Measurements from ENCODE around the gene CERS6.

The CERS6 gene

GRCh38 chr2:168723275-168723899 is 267.3 kb downstream of the CERS6 start:
- DNase-seq (ENCODE audit: low read depth), result no peak
- no peak for TF ChIP-seq CTCF (IDR thresholded peaks at IDR 0.05; ENCODE audit: low read length, missing control alignments)
- H3K4me3 ChIP-seq (replicated peaks; ENCODE audit: low read depth, low read length), result no peak overlapping the region

- no peak for DNase-seq (ENCODE audit: low read depth)
- no peak overlapping the region for H3K4me3 ChIP-seq (replicated peaks; ENCODE audit: low read depth, low read length)
- no peak for TF ChIP-seq CTCF (IDR thresholded peaks at IDR 0.05; ENCODE audit: low read length, missing control alignments)
These were observed 270.3 kb downstream of the CERS6 start for GRCh38 chr2:168726375-168726774.

GRCh38 chr2:168727904-168728470 is 271.9 kb downstream of the CERS6 start:
- no peak for TF ChIP-seq CTCF (IDR thresholded peaks at IDR 0.05; ENCODE audit: low read length, missing control alignments)
- H3K4me3 ChIP-seq (replicated peaks; ENCODE audit: low read depth, low read length), result no peak overlapping the region
- no peak for DNase-seq (ENCODE audit: low read depth)

GRCh38 chr2:168729455-168729854 is 273.4 kb downstream of the CERS6 start:
- no peak overlapping the region for H3K4me3 ChIP-seq (replicated peaks; ENCODE audit: low read depth, low read length)
- TF ChIP-seq CTCF (IDR thresholded peaks at IDR 0.05; ENCODE audit: low read length, missing control alignments), result no peak
- no peak for DNase-seq (ENCODE audit: low read depth)

GRCh38 chr2:168730344-168730743 is 274.3 kb downstream of the CERS6 start:
- no peak overlapping the region for H3K4me3 ChIP-seq (replicated peaks; ENCODE audit: low read depth, low read length)
- no peak for TF ChIP-seq CTCF (IDR thresholded peaks at IDR 0.05; ENCODE audit: low read length, missing control alignments)

GRCh38 chr2:168731002-168731401 is 274.9 kb downstream of the CERS6 start:
- H3K4me3 ChIP-seq (replicated peaks; ENCODE audit: low read depth, low read length), result no peak overlapping the region
- no peak for DNase-seq (ENCODE audit: low read depth)
- TF ChIP-seq CTCF (IDR thresholded peaks at IDR 0.05; ENCODE audit: low read length, missing control alignments), result no peak

More at GRCh38 chr2:168730344-168730743, 274.3 kb downstream of the CERS6 start:
- DNase-seq (ENCODE audit: low read depth), result no peak

- TF ChIP-seq CTCF (IDR thresholded peaks at IDR 0.05; ENCODE audit: low read length, missing control alignments), result no peak
- DNase-seq (ENCODE audit: low read depth), result no peak
- no peak overlapping the region for H3K4me3 ChIP-seq (replicated peaks; ENCODE audit: low read depth, low read length)
These were observed 275.5 kb downstream of the CERS6 start for GRCh38 chr2:168731616-168732015.
